Right forelimb (tissue), 1 donor: ENCODE results near the gene MLX.
A peak's percentile ranks its signal among the peaks of the same experiment; 100 is the strongest.
"Not testable (repeated sequence)": the region's sequence is repeated elsewhere in the genome, so short reads cannot be mapped to it uniquely, and the experiment has no call there.

Source experiments
- DNase-seq: peaks from one replicate; pipeline ENCODE4 v3.0.0-alpha.2; 2018

The MLX gene

GRCh38 chr17:42536372-42537155, 30.3 kb upstream of the MLX start:
- DNase-seq = peak; percentile 84

GRCh38 chr17:42537156-42537805, 29.6 kb upstream of the MLX start:
- no peak for DNase-seq

GRCh38 chr17:42537826-42538451, 29.0 kb upstream of the MLX start:
- DNase-seq = no peak

- DNase-seq = no peak
Measured at GRCh38 chr17:42538482-42538881, 28.4 kb upstream of the MLX start.

- not testable (repeated sequence) for DNase-seq
Measured at GRCh38 chr17:42540558-42540957, 26.3 kb upstream of the MLX start.

- no peak for DNase-seq
Measured at GRCh38 chr17:42541041-42541833, 25.7 kb upstream of the MLX start.

- DNase-seq = peak; percentile 64
Measured at GRCh38 chr17:42543190-42544079, 23.5 kb upstream of the MLX start.

- no peak for DNase-seq
Measured at GRCh38 chr17:42544874-42545283, 22.0 kb upstream of the MLX start.

- not testable (repeated sequence) for DNase-seq
Measured at GRCh38 chr17:42545755-42546505, 21.0 kb upstream of the MLX start.

GRCh38 chr17:42547001-42547461, 19.9 kb upstream of the MLX start:
- DNase-seq = peak; percentile 50

- DNase-seq = peak; percentile 38
Measured at GRCh38 chr17:42547698-42548069, 19.2 kb upstream of the MLX start.

- DNase-seq = peak; percentile 74
Measured at GRCh38 chr17:42548070-42548837, 18.6 kb upstream of the MLX start.

- no peak for DNase-seq
Measured at GRCh38 chr17:42548993-42549755, 17.7 kb upstream of the MLX start.

- DNase-seq = not testable (repeated sequence)
Measured at GRCh38 chr17:42552736-42553135, 14.2 kb upstream of the MLX start, which contains the start of gene HSD17B1. Gene HSD17B1, plus strand, starts transcription at chr17:42552923. Its CDS starts 11 bp downstream, at chr17:42552934.

- no peak for DNase-seq
Measured at GRCh38 chr17:42553161-42553818, 13.6 kb upstream of the MLX start.

- no peak for DNase-seq
Measured at GRCh38 chr17:42553866-42554249, 13.0 kb upstream of the MLX start.

GRCh38 chr17:42554250-42555121, 12.4 kb upstream of the MLX start:
- DNase-seq = peak; percentile 92

GRCh38 chr17:42555122-42555622, 11.7 kb upstream of the MLX start:
- no peak for DNase-seq
